IMR-90 (cell line): ENCODE data around the gene PCSK5.

Experiments used
- BHLHE40 ChIP-seq: fragments of 150-350 bp; IDR thresholded peaks from 2 replicates; pipeline ENCODE4 v1.6.1; 2016; ENCODE audit warnings: mild to moderate bottlenecking, low read depth, low read length
- CEBPB ChIP-seq: IDR thresholded peaks from 2 replicates; pipeline ENCODE4 v1.6.1; 2012; ENCODE audit warnings: low read depth, low read length, improper control_type of control experiment
- CTCF ChIP-seq: conservative IDR thresholded peaks from 2 replicates; pipeline ENCODE4 v1.5.1; 2012; ENCODE audit warnings: mild to moderate bottlenecking, low read depth, low read length, improper control_type of control experiment
- ELK1 ChIP-seq: fragments of 150-350 bp; IDR thresholded peaks from 2 replicates; pipeline ENCODE4 v1.6.1; 2016; ENCODE audit warnings: low read depth, mild to moderate bottlenecking, low read length, moderate library complexity, borderline replicate concordance
- MXI1 ChIP-seq: IDR thresholded peaks from 2 replicates; pipeline ENCODE4 v1.6.1; 2012; ENCODE audit warnings: low read depth, mild to moderate bottlenecking, low read length, moderate library complexity, borderline replicate concordance

GRCh38 chr9:76266649-76267283, 376.3 kb downstream of the PCSK5 start:
- TF ChIP-seq BHLHE40 (no peak), CTCF (no peak), ELK1 (no peak), CEBPB (no peak), MXI1 (no peak)
